K562 (cell line): ENCODE data around the gene GTPBP1.

ENCODE experiments used
- BACH1 ChIP-seq: fragments of 200-800 bp; sonication (Bioruptor generic); IDR thresholded peaks from 2 replicates; pipeline ENCODE4 v1.6.1; 2016; ENCODE audit warnings: missing genetic modification characterization, missing compliant biosample characterization
- CCAR2 ChIP-seq: fragments of 200-400 bp; formaldehyde crosslinking; IDR thresholded peaks from 2 replicates; pipeline ENCODE4 v1.6.1; 2017; ENCODE audit warnings: mild to moderate bottlenecking, low read depth, low read length
- KHSRP ChIP-seq: fragments of 450-650 bp; IDR thresholded peaks from 2 replicates; pipeline ENCODE4 v1.6.1; 2017
- POLR2A ChIP-seq: fragments of 450-650 bp; conservative IDR thresholded peaks from 2 replicates; pipeline ENCODE4 v1.6.1; 2016
- RBM34 ChIP-seq: fragments of 200-400 bp; formaldehyde crosslinking; IDR thresholded peaks from 2 replicates; pipeline ENCODE4 v1.6.1; 2018; ENCODE audit warnings: low read length, borderline replicate concordance; ENCODE audit not compliant: insufficient read depth
- SP2 ChIP-seq: IDR thresholded peaks from 2 replicates; pipeline ENCODE4 v1.6.1; 2011; ENCODE audit warnings: mild to moderate bottlenecking, low read depth, low read length, moderate library complexity; ENCODE audit not compliant: poor library complexity, severe bottlenecking; ENCODE audit errors: extremely low read depth
- TAL1 ChIP-seq: fragments of 450-650 bp; IDR thresholded peaks from 2 replicates; pipeline ENCODE4 v1.6.1; 2016; ENCODE audit warnings: mild to moderate bottlenecking
- YY1 ChIP-seq, 3 experiments: IDR thresholded peaks; 2 replicates each; pipeline ENCODE4 v1.6.1; 2011; ENCODE audit warnings: low read length in 2 of 3, mild to moderate bottlenecking in 2 of 3, moderate library complexity in 2 of 3, borderline replicate concordance in 1 of 3, control low read depth in 1 of 3, low read depth in 1 of 3; ENCODE audit not compliant: insufficient read depth in 3 of 3, insufficient replicate concordance in 2 of 3, control insufficient read depth in 1 of 3, insufficient read length in 1 of 3; ENCODE audit errors: extremely low read depth in 1 of 3
- ZZZ3 ChIP-seq: fragments of 450-650 bp; IDR thresholded peaks from 2 replicates; pipeline ENCODE4 v1.6.1; 2016; ENCODE audit warnings: antibody characterized with exemption, mild to moderate bottlenecking, moderate library complexity
- TF ChIP-seq, protein P1 (sequence below), 3 experiments: IDR thresholded peaks in 2 of 3; conservative IDR thresholded peaks in 1 of 3; 2 replicates each; pipeline ENCODE4 v1.5.1; 2011 to 2012; ENCODE audit warnings: low read length in 3 of 3, mild to moderate bottlenecking in 3 of 3, control low read depth in 2 of 3, improper control_type of control experiment in 1 of 3, inconsistent platforms in 1 of 3, low read depth in 1 of 3, mixed read lengths in 1 of 3, moderate library complexity in 1 of 3; ENCODE audit not compliant: insufficient read depth in 2 of 3
- TF ChIP-seq, protein P2 (sequence below): sonication (generic); formaldehyde crosslinking; IDR thresholded peaks from 2 replicates; pipeline ENCODE4 v1.9.0; 2022; ENCODE audit warnings: mild to moderate bottlenecking, missing genetic modification reagents
- TF ChIP-seq, protein P3 (sequence below): sonication (generic); formaldehyde crosslinking; IDR thresholded peaks from 2 replicates; pipeline ENCODE4 v1.8.0; 2022; ENCODE audit warnings: mild to moderate bottlenecking, missing genetic modification reagents

DNA sequence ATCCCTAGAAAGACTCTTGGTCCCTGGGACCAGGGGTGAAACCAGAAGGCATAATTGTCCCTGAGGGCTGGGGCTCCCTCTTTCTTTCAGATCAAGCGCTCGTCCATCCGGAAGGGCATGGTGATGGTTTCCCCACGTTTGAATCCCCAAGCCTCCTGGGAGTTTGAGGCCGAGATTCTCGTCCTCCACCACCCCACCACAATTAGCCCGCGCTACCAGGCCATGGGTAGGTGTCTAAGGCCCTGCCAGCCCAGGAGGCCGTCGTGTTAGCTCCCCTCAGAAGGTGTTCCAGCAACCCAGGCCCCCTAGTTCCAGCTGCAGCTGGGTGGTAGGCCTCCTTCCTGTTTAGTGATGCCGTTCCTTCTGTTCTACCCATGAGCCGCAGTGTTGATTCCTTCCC lies 21.4 kb downstream of the GTPBP1 start:
- TF ChIP-seq KHSRP: no peak
- TF ChIP-seq POLR2A: no peak
- TF ChIP-seq ZZZ3: no peak
- TF ChIP-seq, protein P1, sequence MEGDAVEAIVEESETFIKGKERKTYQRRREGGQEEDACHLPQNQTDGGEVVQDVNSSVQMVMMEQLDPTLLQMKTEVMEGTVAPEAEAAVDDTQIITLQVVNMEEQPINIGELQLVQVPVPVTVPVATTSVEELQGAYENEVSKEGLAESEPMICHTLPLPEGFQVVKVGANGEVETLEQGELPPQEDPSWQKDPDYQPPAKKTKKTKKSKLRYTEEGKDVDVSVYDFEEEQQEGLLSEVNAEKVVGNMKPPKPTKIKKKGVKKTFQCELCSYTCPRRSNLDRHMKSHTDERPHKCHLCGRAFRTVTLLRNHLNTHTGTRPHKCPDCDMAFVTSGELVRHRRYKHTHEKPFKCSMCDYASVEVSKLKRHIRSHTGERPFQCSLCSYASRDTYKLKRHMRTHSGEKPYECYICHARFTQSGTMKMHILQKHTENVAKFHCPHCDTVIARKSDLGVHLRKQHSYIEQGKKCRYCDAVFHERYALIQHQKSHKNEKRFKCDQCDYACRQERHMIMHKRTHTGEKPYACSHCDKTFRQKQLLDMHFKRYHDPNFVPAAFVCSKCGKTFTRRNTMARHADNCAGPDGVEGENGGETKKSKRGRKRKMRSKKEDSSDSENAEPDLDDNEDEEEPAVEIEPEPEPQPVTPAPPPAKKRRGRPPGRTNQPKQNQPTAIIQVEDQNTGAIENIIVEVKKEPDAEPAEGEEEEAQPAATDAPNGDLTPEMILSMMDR (IDR thresholded peaks at IDR 0.05 in 2 of 3, conservative IDR thresholded peaks at IDR 0.05 in 1 of 3; ENCODE audit: insufficient read depth in 2 of 3, low read depth in 1 of 3, low read length in 3 of 3): no peak
- no peak for TF ChIP-seq BACH1 (tag)
- no peak for TF ChIP-seq YY1 (IDR thresholded peaks at IDR 0.05; ENCODE audit: borderline replicate concordance in 1 of 3, control insufficient read depth in 1 of 3, extremely low read depth in 1 of 3, insufficient read depth in 3 of 3, insufficient read length in 1 of 3, insufficient replicate concordance in 2 of 3, low read depth in 1 of 3, low read length in 2 of 3)
- TF ChIP-seq, protein P2, sequence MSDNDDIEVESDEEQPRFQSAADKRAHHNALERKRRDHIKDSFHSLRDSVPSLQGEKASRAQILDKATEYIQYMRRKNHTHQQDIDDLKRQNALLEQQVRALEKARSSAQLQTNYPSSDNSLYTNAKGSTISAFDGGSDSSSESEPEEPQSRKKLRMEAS (CRISPR knock-in tag): no peak
- no peak for TF ChIP-seq TAL1
- TF ChIP-seq SP2: no peak
- no peak for TF ChIP-seq CCAR2
- no peak for TF ChIP-seq RBM34
- TF ChIP-seq, protein P3, sequence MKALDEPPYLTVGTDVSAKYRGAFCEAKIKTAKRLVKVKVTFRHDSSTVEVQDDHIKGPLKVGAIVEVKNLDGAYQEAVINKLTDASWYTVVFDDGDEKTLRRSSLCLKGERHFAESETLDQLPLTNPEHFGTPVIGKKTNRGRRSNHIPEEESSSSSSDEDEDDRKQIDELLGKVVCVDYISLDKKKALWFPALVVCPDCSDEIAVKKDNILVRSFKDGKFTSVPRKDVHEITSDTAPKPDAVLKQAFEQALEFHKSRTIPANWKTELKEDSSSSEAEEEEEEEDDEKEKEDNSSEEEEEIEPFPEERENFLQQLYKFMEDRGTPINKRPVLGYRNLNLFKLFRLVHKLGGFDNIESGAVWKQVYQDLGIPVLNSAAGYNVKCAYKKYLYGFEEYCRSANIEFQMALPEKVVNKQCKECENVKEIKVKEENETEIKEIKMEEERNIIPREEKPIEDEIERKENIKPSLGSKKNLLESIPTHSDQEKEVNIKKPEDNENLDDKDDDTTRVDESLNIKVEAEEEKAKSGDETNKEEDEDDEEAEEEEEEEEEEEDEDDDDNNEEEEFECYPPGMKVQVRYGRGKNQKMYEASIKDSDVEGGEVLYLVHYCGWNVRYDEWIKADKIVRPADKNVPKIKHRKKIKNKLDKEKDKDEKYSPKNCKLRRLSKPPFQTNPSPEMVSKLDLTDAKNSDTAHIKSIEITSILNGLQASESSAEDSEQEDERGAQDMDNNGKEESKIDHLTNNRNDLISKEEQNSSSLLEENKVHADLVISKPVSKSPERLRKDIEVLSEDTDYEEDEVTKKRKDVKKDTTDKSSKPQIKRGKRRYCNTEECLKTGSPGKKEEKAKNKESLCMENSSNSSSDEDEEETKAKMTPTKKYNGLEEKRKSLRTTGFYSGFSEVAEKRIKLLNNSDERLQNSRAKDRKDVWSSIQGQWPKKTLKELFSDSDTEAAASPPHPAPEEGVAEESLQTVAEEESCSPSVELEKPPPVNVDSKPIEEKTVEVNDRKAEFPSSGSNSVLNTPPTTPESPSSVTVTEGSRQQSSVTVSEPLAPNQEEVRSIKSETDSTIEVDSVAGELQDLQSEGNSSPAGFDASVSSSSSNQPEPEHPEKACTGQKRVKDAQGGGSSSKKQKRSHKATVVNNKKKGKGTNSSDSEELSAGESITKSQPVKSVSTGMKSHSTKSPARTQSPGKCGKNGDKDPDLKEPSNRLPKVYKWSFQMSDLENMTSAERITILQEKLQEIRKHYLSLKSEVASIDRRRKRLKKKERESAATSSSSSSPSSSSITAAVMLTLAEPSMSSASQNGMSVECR (CRISPR knock-in tag): no peak
